Heart left ventricle (tissue), 13 donors: ENCODE data around the gene RASSF5.

Source experiments
- POLR2A ChIP-seq, 2 donors: fragments of 450-650 bp; IDR thresholded peaks; one replicate each; pipeline ENCODE4 v1.6.1; 2017; ENCODE audit warnings: antibody characterized with exemption in 2 of 2, mild to moderate bottlenecking in 2 of 2, moderate library complexity in 2 of 2
- TF ChIP-seq, protein P1 (sequence below), 12 donors: fragments of 200-600 bp; sonication (generic) in 4 of 12; IDR thresholded peaks; one replicate each; pipeline versions ENCODE4 v1.5.0 to v1.8.0; 2018 to 2022; ENCODE audit warnings: antibody characterized with exemption in 12 of 12, mild to moderate bottlenecking in 5 of 12
- donor health status: ischemic (EF 13 %, LVEDD 7.1; RV severe dilation, severe dysfunction).
- donor health status: DM: no; HTN: yes; CAD: no.
- donor health status: DM: no; HTN: no; CAD: no.
- donor health status: ischemic (EF 25% LVEDD 6.9; RV normal size, moderate dysfunction).
- donor health status: ischemic (EF 25% LVEDD 5.7; RV mildly dilated, moderate dysfunction).
- donor health status: ischemic (EF 35%, LVEDD 5.7; RV mildly dilated, moderate dysfunction).
- donor health status: nonischemic (EF 11% LVEDD 7.7; RV severe dilation, severe dysfunction).
- donor health status: DM: yes; HTN: yes; CAD: no.
- donor health status: PGD.
- donor health status: ischemic (EF 29% LVEDD 5.4; RV normal size, mild dysfunction).
- donor health status: nonischemic (EF 23%, LVEDD 6.1; RV moderate dilation, normal function).

DNA sequence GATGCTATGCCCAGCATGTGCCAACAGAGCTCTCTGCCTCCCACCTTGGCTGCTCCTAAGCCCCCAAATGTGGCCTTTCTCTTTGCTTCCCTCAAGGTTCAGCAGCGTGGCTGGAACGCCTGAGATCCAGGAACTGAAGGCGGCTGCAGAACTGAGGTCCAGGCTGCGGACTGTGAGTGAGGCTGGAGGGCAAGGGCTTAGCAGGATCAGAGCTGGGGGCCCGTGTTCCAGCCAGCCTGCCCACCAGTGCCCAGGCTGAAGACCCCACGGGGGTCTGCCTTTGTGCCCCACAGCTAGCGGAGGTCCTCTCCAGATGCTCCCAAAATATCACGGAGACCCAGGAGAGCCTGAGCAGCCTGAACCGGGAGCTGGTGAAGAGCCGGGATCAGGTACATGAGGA is 22.4 kb upstream of the RASSF5 start:
- TF ChIP-seq, protein P1, sequence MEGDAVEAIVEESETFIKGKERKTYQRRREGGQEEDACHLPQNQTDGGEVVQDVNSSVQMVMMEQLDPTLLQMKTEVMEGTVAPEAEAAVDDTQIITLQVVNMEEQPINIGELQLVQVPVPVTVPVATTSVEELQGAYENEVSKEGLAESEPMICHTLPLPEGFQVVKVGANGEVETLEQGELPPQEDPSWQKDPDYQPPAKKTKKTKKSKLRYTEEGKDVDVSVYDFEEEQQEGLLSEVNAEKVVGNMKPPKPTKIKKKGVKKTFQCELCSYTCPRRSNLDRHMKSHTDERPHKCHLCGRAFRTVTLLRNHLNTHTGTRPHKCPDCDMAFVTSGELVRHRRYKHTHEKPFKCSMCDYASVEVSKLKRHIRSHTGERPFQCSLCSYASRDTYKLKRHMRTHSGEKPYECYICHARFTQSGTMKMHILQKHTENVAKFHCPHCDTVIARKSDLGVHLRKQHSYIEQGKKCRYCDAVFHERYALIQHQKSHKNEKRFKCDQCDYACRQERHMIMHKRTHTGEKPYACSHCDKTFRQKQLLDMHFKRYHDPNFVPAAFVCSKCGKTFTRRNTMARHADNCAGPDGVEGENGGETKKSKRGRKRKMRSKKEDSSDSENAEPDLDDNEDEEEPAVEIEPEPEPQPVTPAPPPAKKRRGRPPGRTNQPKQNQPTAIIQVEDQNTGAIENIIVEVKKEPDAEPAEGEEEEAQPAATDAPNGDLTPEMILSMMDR (IDR thresholded peaks at IDR 0.05): no peak
- no peak for TF ChIP-seq POLR2A (IDR thresholded peaks at IDR 0.05)
